Breast epithelium (tissue), 3 donors: Measurements from ENCODE around the gene COBLL1.

ENCODE experiments used
- CTCF ChIP-seq, 3 donors: fragments of 450-650 bp; IDR thresholded peaks; one replicate each; pipeline ENCODE4 v1.5.1; 2016 to 2017; ENCODE audit warnings: antibody characterized with exemption in 3 of 3, mild to moderate bottlenecking in 3 of 3, moderate library complexity in 3 of 3
- POLR2A ChIP-seq: fragments of 450-650 bp; IDR thresholded peaks from one replicate; pipeline ENCODE4 v1.6.1; 2016; ENCODE audit warnings: antibody characterized with exemption, mild to moderate bottlenecking, moderate library complexity
- POLR2AphosphoS5 ChIP-seq, 3 donors: sonication (generic); formaldehyde crosslinking; IDR thresholded peaks; one replicate each; pipeline ENCODE4 v1.6.1; 2017; ENCODE audit warnings: antibody characterized with exemption in 3 of 3

GRCh38 chr2:164706522-164706921 is 135.1 kb downstream of the COBLL1 start:
- TF ChIP-seq POLR2AphosphoS5 (IDR thresholded peaks at IDR 0.05) (no peak), CTCF (IDR thresholded peaks at IDR 0.05) (no peak), POLR2A (no peak)
